HG02973 (cell line): ENCODE data around the gene IQSEC1.
"Not testable (repeated sequence)": the region's sequence is repeated elsewhere in the genome, so short reads cannot be mapped to it uniquely, and the experiment has no call there.

Experiments used
- ATAC-seq: cut with Tn5 transposase; IDR thresholded peaks from one replicate; pipeline ENCODE4 v1.9.1; 2021; ENCODE audit warnings: moderate library complexity; ENCODE audit not compliant: unreplicated experiment

The IQSEC1 gene

GRCh38 chr3:12856626-12857025, 216.6 kb downstream of the IQSEC1 start:
- no peak for ATAC-seq

GRCh38 chr3:12854565-12854964, 218.7 kb downstream of the IQSEC1 start:
- ATAC-seq, result no peak

GRCh38 chr3:12853847-12854246, 219.4 kb downstream of the IQSEC1 start:
- not testable (repeated sequence) for ATAC-seq

- ATAC-seq, result no peak
Observed at GRCh38 chr3:12852201-12852600, 221.0 kb downstream of the IQSEC1 start.
